ENCODE results near the gene DRGX.

The DRGX gene

GRCh38 chr10:49318755-49319154 is 77.1 kb downstream of the DRGX start:
- no peak for DNase-seq (ENCODE audit: low read depth)

GRCh38 chr10:49318028-49318427 is 77.9 kb downstream of the DRGX start:
- no peak for DNase-seq (ENCODE audit: low read depth)

DNA sequence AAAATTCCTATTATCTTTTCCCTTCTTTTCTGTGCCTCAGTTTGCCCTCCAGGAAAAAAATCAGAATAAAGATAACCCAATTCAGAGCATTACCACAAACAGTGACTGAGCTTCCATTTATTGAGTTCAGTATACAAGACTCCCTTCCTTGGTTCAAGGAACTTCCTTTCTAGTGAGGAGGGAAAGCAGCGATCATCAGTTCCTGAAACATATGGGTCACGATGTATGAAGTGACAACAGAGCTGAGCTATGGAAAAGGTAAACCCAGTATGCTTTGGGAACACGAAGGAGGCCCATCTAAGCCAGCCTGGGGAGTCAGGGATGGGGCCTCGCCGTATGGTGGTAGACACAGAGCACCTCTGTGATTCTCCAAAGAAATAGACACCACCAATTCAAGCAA is 81.1 kb downstream of the DRGX start:
- DNase-seq (ENCODE audit: low read depth) = no peak
